KOPT-K1 (cell line): ENCODE measurements around the gene LSM5.

Experiments used
- H3K27ac ChIP-seq: fragments of 200-600 bp; sonication (generic); 2 replicates; pipeline ENCODE4 v1.5.1; 2016; ENCODE audit warnings: antibody characterized with exemption, mild to moderate bottlenecking, low read depth, low read length; ENCODE audit not compliant: poor library complexity, severe bottlenecking
- H3K36me3 ChIP-seq: fragments of 200-600 bp; sonication (generic); 2 replicates; pipeline ENCODE4 v1.5.1; 2017; ENCODE audit warnings: antibody characterized with exemption, mild to moderate bottlenecking, low read length, moderate library complexity; ENCODE audit not compliant: insufficient read depth
- H3K9me3 ChIP-seq: fragments of 200-600 bp; sonication (generic); 2 replicates; pipeline ENCODE4 v1.5.1; 2017; ENCODE audit warnings: antibody characterized with exemption, low read length, mild to moderate bottlenecking; ENCODE audit not compliant: insufficient read depth, poor library complexity, severe bottlenecking

Gene LSM5

GRCh38 chr7:32458025-32458424 is 32.2 kb downstream of the LSM5 start:
- H3K36me3 ChIP-seq = no peaks in the 10 kb centered on the region
- peaks cover 10% of the 10 kb centered on the region for H3K9me3 ChIP-seq
- H3K27ac ChIP-seq = no peak overlapping the region

- Histone ChIP-seq H3K36me3 (no peaks in the 10 kb centered on the region), H3K27ac (no peak overlapping the region), H3K9me3 (peaks cover 10% of the 10 kb centered on the region)
These were observed 36.7 kb downstream of the LSM5 start for GRCh38 chr7:32453341-32454011.

GRCh38 chr7:32447218-32447617 is 43.0 kb downstream of the LSM5 start:
- Histone ChIP-seq H3K36me3 (no peaks in the 10 kb centered on the region), H3K9me3 (no peaks in the 10 kb centered on the region), H3K27ac (no peak overlapping the region)

GRCh38 chr7:32436146-32436928 is 53.8 kb downstream of the LSM5 start:
- H3K9me3 ChIP-seq = no peaks in the 10 kb centered on the region
- H3K36me3 ChIP-seq = no peaks in the 10 kb centered on the region
- no peak overlapping the region for H3K27ac ChIP-seq
